ENCODE measurements around the gene SDK1. TPM values are rescaled to one million over a fixed set of nuclear protein-coding genes. Genes with fewer than 3 reads are reported as not detected.

The SDK1 gene
- total and polyA plus RNA-seq, 2 of the 8 experiments (the other 6 are each of a cell fraction or from before 2014, with no cell fraction given), result 3.3 to 7.2 TPM

GRCh38 chr7:3594901-3595300, 293.8 kb downstream of the SDK1 start:
- Histone ChIP-seq H3K23ac (ENCODE audit: insufficient read length) (no peak overlapping the region), H4K91ac (replicated peaks; ENCODE audit: insufficient read length, low read length) (no peak overlapping the region), H3K4me2 (ENCODE audit: insufficient read depth in 1 of 2, low read depth in 2 of 2, low read length in 2 of 2) (no peak overlapping the region), H2BK12ac (ENCODE audit: low read depth, low read length) (no peak overlapping the region), H3K14ac (ENCODE audit: insufficient read length) (no peak overlapping the region), H3K9ac (replicated peaks in 1 of 4; ENCODE audit: extremely low read depth in 1 of 4, low read depth in 3 of 4, low read length in 3 of 4) (no peak overlapping the region), H3K4me3 (ENCODE audit: extremely low read depth in 1 of 4, insufficient read depth in 2 of 4, low read depth in 3 of 4, low read length in 4 of 4) (no peak overlapping the region), H2BK5ac (ENCODE audit: low read depth, low read length) (no peak overlapping the region), H3K18ac (ENCODE audit: extremely low read depth, low read length) (no peak overlapping the region), H3K79me2 (ENCODE audit: control insufficient read depth in 1 of 2, insufficient read depth in 2 of 2, low read length in 2 of 2) (no peaks in the 10 kb centered on the region), H4K20me1 (replicated peaks in 1 of 2; ENCODE audit: control insufficient read depth in 1 of 2, insufficient read depth in 2 of 2, low read length in 2 of 2) (no peaks in the 10 kb centered on the region), H3K23me2 (ENCODE audit: low read depth, low read length) (no peaks in the 10 kb centered on the region), H3K4me1 (replicated peaks in 1 of 4; ENCODE audit: control insufficient read depth in 3 of 4, insufficient read depth in 4 of 4, low read length in 3 of 4) (peaks cover 3 to 12% (median 10%) of the 10 kb centered on the region in 4 experiments; a peak in 6 of 7 replicates), H3K56ac (replicated peaks; ENCODE audit: insufficient read length, low read depth, low read length) (no peak overlapping the region), H2BK15ac (ENCODE audit: low read length) (no peak overlapping the region), H3K36me3 (ENCODE audit: control insufficient read depth in 2 of 4, insufficient read depth in 4 of 4, low read length in 3 of 4) (no peaks in the 10 kb centered on the region), H3K9me3 (ENCODE audit: insufficient read depth in 2 of 2, low read depth in 1 of 2, low read length in 1 of 2) (no peaks in the 10 kb centered on the region), H3K4ac (replicated peaks; ENCODE audit: insufficient read length, low read depth, low read length) (no peak overlapping the region), H4K8ac (ENCODE audit: extremely low read depth, insufficient read depth, low read length) (no peak overlapping the region), H2BK20ac (ENCODE audit: low read length) (no peak overlapping the region), H2AK5ac (ENCODE audit: low read depth, low read length) (no peak overlapping the region), H3K27me3 (replicated peaks in 1 of 4; ENCODE audit: control insufficient read depth in 3 of 4, extremely low read depth in 1 of 4, insufficient read depth in 3 of 4, low read length in 3 of 4) (no peaks in the 10 kb centered on the region), H2BK120ac (replicated peaks; ENCODE audit: low read depth, low read length) (no peak overlapping the region), H4K5ac (ENCODE audit: insufficient read length, low read depth, low read length) (no peak overlapping the region), H2AFZ (ENCODE audit: low read length) (no peak overlapping the region), H3K27ac (ENCODE audit: low read depth, low read length) (no peak overlapping the region), H3K79me1 (ENCODE audit: low read depth, low read length) (no peaks in the 10 kb centered on the region)
- ChIA-PET POLR2A (ENCODE audit: partially characterized antibody) (no interaction called here), CTCF (ENCODE audit: partially characterized antibody) (no interaction called here)
- 94% methylated on average over 4 of the region's 4 CpGs; no CpG with 5 or more reads in 1 of the 2 experiments for WGBS, 2 experiments (ENCODE audit: extremely low coverage in 1 of 2, insufficient coverage in 1 of 2, insufficient read length in 1 of 2, insufficient replicate concordance in 2 of 2, low coverage in 1 of 2, low lambda C conversion rate in 2 of 2, missing lambda C conversion rate in 1 of 2)
- FAIRE-seq (no peak), DNase-seq (ENCODE audit: low read depth in 1 of 2, low spot score in 2 of 2) (no peak)
- TF ChIP-seq SIX5 (IDR thresholded peaks at IDR 0.05; ENCODE audit: low read depth, low read length) (no peak), CHD2 (IDR thresholded peaks at IDR 0.05; ENCODE audit: low read length) (no peak), USF2 (IDR thresholded peaks at IDR 0.05; ENCODE audit: low read length) (no peak), SRF (IDR thresholded peaks at IDR 0.05; ENCODE audit: low read depth, low read length) (no peak), KDM1A (IDR thresholded peaks at IDR 0.05; ENCODE audit: borderline replicate concordance, low read length) (no peak), BACH1 (IDR thresholded peaks at IDR 0.05; ENCODE audit: low read length) (no peak), POLR2AphosphoS5 (IDR thresholded peaks at IDR 0.05; ENCODE audit: low read depth, low read length) (no peak)
